ENCODE results near the gene BCDIN3D. TPM values are rescaled to one million over a fixed set of nuclear protein-coding genes. Genes with fewer than 3 reads are reported as not detected.
"Not testable (repeated sequence)": the region's sequence is repeated elsewhere in the genome, so short reads cannot be mapped to it uniquely, and the experiment has no call there.

The BCDIN3D gene
- 2.8 and 4.3 TPM in 2 replicates for total RNA-seq

- peak; percentile 90 for DNase-seq
Measured at GRCh38 chr12:49842519-49843352, at the start of gene BCDIN3D. BCDIN3D (minus strand) TSS chr12:49843106; CDS start chr12:49843087, 19 bp downstream.

GRCh38 chr12:49892084-49892731 is 49.3 kb upstream of the BCDIN3D start:
- DNase-seq: no peak

- no peak for DNase-seq
Measured at GRCh38 chr12:49891476-49891875, 48.6 kb upstream of the BCDIN3D start.

GRCh38 chr12:49891012-49891411 is 48.1 kb upstream of the BCDIN3D start:
- DNase-seq: no peak

- DNase-seq: no peak
Measured at GRCh38 chr12:49890096-49890461, 47.2 kb upstream of the BCDIN3D start.

- no peak for DNase-seq
Measured at GRCh38 chr12:49889361-49890095, 46.6 kb upstream of the BCDIN3D start.

- no peak for DNase-seq
Measured at GRCh38 chr12:49888461-49889151, 45.7 kb upstream of the BCDIN3D start.

GRCh38 chr12:49887536-49888401 is 44.9 kb upstream of the BCDIN3D start:
- no peak for DNase-seq

GRCh38 chr12:49887091-49887490 is 44.2 kb upstream of the BCDIN3D start:
- no peak for DNase-seq

- DNase-seq: peak; percentile 31
Measured at GRCh38 chr12:49885663-49886461, 43.0 kb upstream of the BCDIN3D start.

- no peak for DNase-seq
Measured at GRCh38 chr12:49885118-49885517, 42.2 kb upstream of the BCDIN3D start.

- no peak for DNase-seq
Measured at GRCh38 chr12:49882851-49883464, 40.1 kb upstream of the BCDIN3D start.

- DNase-seq: no peak
Measured at GRCh38 chr12:49882248-49882850, 39.4 kb upstream of the BCDIN3D start.

- DNase-seq: no peak
Measured at GRCh38 chr12:49881415-49882247, 38.7 kb upstream of the BCDIN3D start.

- no peak for DNase-seq
Measured at GRCh38 chr12:49880756-49881414, 38.0 kb upstream of the BCDIN3D start.

GRCh38 chr12:49879065-49879464 is 36.2 kb upstream of the BCDIN3D start:
- not testable (repeated sequence) for DNase-seq

GRCh38 chr12:49878021-49878420 is 35.1 kb upstream of the BCDIN3D start:
- DNase-seq: no peak

- DNase-seq: no peak
Measured at GRCh38 chr12:49877066-49877465, 34.2 kb upstream of the BCDIN3D start.
